Measurements from ENCODE around the gene A4GNT. TPM values are rescaled to one million over a fixed set of nuclear protein-coding genes. Genes with fewer than 3 reads are reported as not detected.

Gene A4GNT
- 0.41 TPM for total RNA-seq
- long read RNA-seq, partial matches to known transcripts, result 0 of 1 reads
- long read RNA-seq, other reads (novel, unspliced or antisense), result 1 of 1 reads

GRCh38 chr3:138132239-138132638 lies at the start of gene A4GNT:
Gene A4GNT (minus strand): TSS chr3:138132390. CDS start chr3:138131256, 1,134 bp downstream.
- DNase-seq (no peak), ATAC-seq (no peak)
- no peak within 1 kb of the TSS for H3K27ac ChIP-seq
- TF ChIP-seq CTCF (IDR thresholded peaks at IDR 0.05), result no peak
- no peaks in the 10 kb centered on the region for H3K36me3 ChIP-seq
- no peaks in the 10 kb centered on the region for H3K27me3 ChIP-seq (ENCODE audit: low read depth)
- intact Hi-C loops (cut with DNase I), result no loop called here
- no peaks in the 10 kb centered on the region for H3K4me1 ChIP-seq
- H3K9me3 ChIP-seq, result no peaks in the 10 kb centered on the region
- no peak within 1 kb of the TSS for H3K4me3 ChIP-seq

- TF ChIP-seq CTCF (IDR thresholded peaks at IDR 0.05), result peak; percentile 37
- peak; percentile 56 to 62 for ATAC-seq
- H3K4me3 ChIP-seq, result no peak overlapping the region
These were observed 48.3 kb upstream of the A4GNT start for GRCh38 chr3:138180375-138181029.

GRCh38 chr3:138174421-138175131 lies 42.4 kb upstream of the A4GNT start, which contains the start of gene DBR1:
Gene DBR1 (minus strand): TSS chr3:138174921. CDS start chr3:138174795, 126 bp downstream.
- intact Hi-C loops (cut with DNase I), result no loop called here
- peak; percentile 96 to 98 for ATAC-seq
- Histone ChIP-seq H3K9me3 (no peaks in the 10 kb centered on the region), H3K36me3 (peaks cover 30% of the 10 kb centered on the region), H3K27ac (peak within 1 kb of the TSS; percentile 82), H3K4me3 (peak within 1 kb of the TSS; percentile 78), H3K27me3 (ENCODE audit: low read depth) (no peaks in the 10 kb centered on the region), H3K4me1 (peaks cover 22% of the 10 kb centered on the region)
- TF ChIP-seq CTCF (IDR thresholded peaks at IDR 0.05), result no peak
- DNase-seq, result peak; percentile 86

More at GRCh38 chr3:138180375-138181029, 48.3 kb upstream of the A4GNT start:
- no peaks in the 10 kb centered on the region for H3K36me3 ChIP-seq
- DNase-seq, result no peak
- H3K27me3 ChIP-seq (ENCODE audit: low read depth), result no peaks in the 10 kb centered on the region
- intact Hi-C loops (cut with DNase I), result no loop called here
- no peaks in the 10 kb centered on the region for H3K9me3 ChIP-seq
- no peaks in the 10 kb centered on the region for H3K4me1 ChIP-seq
- H3K27ac ChIP-seq, result no peak overlapping the region

GRCh38 chr3:138173769-138174420 lies 41.7 kb upstream of the A4GNT start:
- DNase-seq, result no peak
- Histone ChIP-seq H3K4me3 (peak overlapping the region; percentile 78), H3K36me3 (peaks cover 37% of the 10 kb centered on the region), H3K9me3 (no peaks in the 10 kb centered on the region), H3K4me1 (peaks cover 22% of the 10 kb centered on the region), H3K27ac (peak overlapping the region; percentile 82), H3K27me3 (ENCODE audit: low read depth) (no peaks in the 10 kb centered on the region)
- TF ChIP-seq CTCF (IDR thresholded peaks at IDR 0.05), result no peak
- ATAC-seq, result peak in 1 of 2 donors; percentile 4
- intact Hi-C loops (cut with DNase I), result no loop called here

GRCh38 chr3:138172625-138173024 lies 40.4 kb upstream of the A4GNT start:
- H3K36me3 ChIP-seq, result peaks cover 50% of the 10 kb centered on the region
- peaks cover 22% of the 10 kb centered on the region for H3K4me1 ChIP-seq
- no peak for TF ChIP-seq CTCF (IDR thresholded peaks at IDR 0.05)
- H3K9me3 ChIP-seq, result no peaks in the 10 kb centered on the region
- no peak for DNase-seq
- no peak for ATAC-seq
- no peak overlapping the region for H3K27ac ChIP-seq
- no peaks in the 10 kb centered on the region for H3K27me3 ChIP-seq (ENCODE audit: low read depth)
- intact Hi-C loops (cut with DNase I), result no loop called here
- no peak overlapping the region for H3K4me3 ChIP-seq

Data from lower lobe of right lung (tissue), 2 donors.